HFF-Myc (cell line): ENCODE data around the gene CFAP92.

Source experiments
- DNase-seq: peaks from one replicate; pipeline ENCODE4 v3.0.0-alpha.2; 2011; ENCODE audit warnings: low read depth; ENCODE audit errors: extremely low read depth
- H3K4me3 ChIP-seq: replicated peaks from 2 replicates; pipeline ENCODE4 v1.5.1; 2011; ENCODE audit warnings: low read depth, mild to moderate bottlenecking, control low read depth, low read length
- TF ChIP-seq, protein P1 (sequence below): IDR thresholded peaks from 2 replicates; pipeline ENCODE4 v1.5.1; 2012; ENCODE audit warnings: mild to moderate bottlenecking, low read depth, low read length, control low read depth; ENCODE audit errors: missing control alignments

Gene CFAP92

GRCh38 chr3:129007792-129008191, 13.9 kb upstream of the CFAP92 start:
- DNase-seq: no peak
- H3K4me3 ChIP-seq: no peak overlapping the region
- TF ChIP-seq, protein P1, sequence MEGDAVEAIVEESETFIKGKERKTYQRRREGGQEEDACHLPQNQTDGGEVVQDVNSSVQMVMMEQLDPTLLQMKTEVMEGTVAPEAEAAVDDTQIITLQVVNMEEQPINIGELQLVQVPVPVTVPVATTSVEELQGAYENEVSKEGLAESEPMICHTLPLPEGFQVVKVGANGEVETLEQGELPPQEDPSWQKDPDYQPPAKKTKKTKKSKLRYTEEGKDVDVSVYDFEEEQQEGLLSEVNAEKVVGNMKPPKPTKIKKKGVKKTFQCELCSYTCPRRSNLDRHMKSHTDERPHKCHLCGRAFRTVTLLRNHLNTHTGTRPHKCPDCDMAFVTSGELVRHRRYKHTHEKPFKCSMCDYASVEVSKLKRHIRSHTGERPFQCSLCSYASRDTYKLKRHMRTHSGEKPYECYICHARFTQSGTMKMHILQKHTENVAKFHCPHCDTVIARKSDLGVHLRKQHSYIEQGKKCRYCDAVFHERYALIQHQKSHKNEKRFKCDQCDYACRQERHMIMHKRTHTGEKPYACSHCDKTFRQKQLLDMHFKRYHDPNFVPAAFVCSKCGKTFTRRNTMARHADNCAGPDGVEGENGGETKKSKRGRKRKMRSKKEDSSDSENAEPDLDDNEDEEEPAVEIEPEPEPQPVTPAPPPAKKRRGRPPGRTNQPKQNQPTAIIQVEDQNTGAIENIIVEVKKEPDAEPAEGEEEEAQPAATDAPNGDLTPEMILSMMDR: no peak

DNA sequence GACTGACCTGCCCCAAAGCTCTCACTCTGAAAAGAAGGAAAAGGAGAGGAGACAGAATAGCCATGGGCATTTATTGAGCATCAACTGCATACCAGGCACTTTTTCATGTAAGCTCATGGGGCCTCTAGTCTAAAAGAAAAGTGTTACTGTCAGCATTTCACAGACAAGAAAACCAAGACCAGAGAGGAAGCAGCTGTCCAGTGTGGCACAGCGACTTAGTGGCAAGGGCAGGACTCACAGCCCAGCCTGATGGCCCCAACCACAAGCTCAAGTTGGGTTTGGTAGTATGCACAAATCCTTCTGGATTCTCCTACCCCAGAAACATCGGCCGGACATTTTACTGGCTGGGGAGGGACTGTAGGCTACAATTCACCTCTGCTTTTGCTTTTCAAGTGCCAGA, 13.0 kb upstream of the CFAP92 start:
- no peak overlapping the region for H3K4me3 ChIP-seq
- TF ChIP-seq, protein P1: no peak
- DNase-seq: no peak

- TF ChIP-seq, protein P1: no peak
- no peak for DNase-seq
Observed at GRCh38 chr3:129005526-129006303, 11.8 kb upstream of the CFAP92 start.

DNA sequence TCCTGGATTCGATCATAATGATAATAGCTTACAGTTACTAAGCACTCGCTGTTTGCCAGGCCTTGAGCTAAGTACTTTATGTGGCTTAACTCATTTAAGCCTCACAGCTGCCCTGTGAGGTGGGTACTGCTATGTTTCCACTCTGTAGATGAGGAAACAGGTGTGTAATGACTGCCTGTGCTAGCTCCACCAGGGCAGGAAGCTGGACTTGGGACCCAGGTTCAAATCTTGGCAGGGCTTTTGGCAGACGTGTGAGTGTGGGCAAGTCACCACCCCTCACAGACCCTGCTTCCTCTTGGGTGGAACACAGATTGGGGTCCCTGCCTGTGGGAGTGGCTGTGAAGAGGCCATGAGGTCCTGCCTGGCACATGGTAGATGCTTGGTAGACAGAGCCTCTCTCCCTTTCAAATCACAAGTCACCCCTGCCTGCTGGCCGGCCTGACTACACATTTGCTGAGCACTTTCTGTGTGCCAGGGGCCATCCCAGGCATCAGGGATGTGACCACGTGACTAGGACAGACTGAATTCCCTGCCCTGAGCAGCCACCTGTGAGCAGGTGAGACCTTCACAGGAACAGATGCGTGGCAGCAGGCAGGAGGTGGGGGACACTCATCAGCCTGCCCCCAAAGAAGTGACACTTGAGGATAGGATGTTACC, 10.9 kb upstream of the CFAP92 start:
- H3K4me3 ChIP-seq: no peak overlapping the region
- TF ChIP-seq, protein P1: no peak
- no peak for DNase-seq

More at GRCh38 chr3:129005526-129006303, 11.8 kb upstream of the CFAP92 start:
- no peak overlapping the region for H3K4me3 ChIP-seq

DNA sequence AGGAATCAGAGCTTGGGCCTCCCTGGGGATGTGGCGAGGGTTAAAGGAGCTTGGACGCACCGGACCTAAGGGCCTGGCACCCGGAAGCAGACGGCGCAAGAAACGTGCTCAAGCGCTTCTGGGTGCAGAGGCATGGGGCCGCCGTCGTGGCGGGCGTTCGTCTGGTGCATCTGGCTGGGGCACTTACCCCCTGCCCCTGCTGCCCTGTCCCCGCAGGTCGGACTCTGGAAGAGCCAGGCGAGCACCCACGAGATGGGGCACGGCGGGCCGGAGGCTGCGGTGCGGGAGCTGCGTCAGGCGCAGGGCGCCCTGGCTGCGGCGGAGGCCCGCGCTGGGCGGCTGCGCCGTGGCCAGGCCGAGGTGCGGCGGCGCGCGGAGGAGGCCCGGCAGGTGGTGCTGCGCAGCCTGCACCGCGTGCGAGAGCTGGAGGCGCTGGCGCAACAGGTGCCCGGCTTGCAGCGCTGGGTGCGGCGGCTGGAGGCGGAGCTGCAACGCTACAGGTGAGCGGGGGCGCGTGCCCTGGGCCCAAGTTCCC, 9.8 kb upstream of the CFAP92 start:
- no peak overlapping the region for H3K4me3 ChIP-seq
- TF ChIP-seq, protein P1: no peak
- DNase-seq: no peak

DNA sequence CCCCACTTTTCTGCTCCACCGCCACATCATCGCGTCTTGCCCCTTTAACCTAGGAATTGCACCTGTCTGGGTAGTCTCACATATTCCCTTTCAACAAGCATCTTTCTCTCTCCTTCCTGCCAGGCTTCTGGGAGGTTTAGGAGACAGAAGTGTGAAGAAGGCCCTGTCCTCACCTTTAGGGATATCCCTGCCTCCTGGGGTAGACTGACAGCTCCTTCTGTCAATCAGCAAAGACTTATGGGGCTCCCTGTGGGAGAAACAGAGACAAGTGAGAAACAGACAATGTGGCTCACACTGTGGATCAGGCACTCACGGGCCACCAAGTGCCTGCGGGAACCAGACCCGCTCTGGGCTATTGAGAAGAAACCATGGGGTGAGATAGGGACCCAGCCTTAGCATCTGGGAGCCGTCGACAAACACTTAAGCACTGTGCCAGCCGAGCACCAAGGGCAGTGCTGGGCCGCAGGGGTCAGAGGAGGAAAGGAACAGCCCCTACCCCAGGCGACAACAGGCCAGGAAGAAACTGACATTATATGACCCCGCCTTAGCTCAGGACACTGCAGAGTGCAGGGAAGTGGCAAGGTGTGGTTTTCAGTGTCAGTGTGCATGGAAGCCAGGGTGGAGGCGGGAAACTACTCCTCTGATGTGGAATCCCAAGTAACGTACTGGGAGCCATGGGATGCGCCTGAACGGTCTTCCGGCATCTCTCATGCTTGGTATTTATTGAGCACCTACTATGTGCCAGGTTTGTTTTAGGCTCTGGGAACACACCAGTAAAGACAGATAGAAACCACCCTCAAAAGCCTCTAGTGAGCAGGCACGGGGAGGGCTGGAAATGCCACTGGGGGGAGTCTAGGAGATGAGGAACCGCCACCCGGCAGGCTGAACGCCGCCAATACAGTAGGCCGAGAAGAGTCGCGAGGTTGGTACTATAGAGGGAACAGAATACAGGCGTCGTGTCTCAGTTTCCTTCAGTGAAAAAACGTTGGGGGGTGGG, 9.0 kb upstream of the CFAP92 start:
- TF ChIP-seq, protein P1: no peak
- H3K4me3 ChIP-seq: no peak overlapping the region
- DNase-seq: no peak
